Liver (tissue), 9 donors: ENCODE measurements around the gene ALK. TPM values are rescaled to one million over a fixed set of nuclear protein-coding genes. Genes with fewer than 3 reads are reported as not detected.

ENCODE experiments used
- DNase-seq: peaks from one replicate; pipeline ENCODE4 v3.0.0-alpha.2; 2017; ENCODE audit warnings: low spot score
- H3K27ac ChIP-seq, 2 donors: one replicate each; pipeline ENCODE4 v1.7.0; 2013; ENCODE audit warnings: inconsistent platforms in 2 of 2, low read length in 2 of 2, control low read depth in 1 of 2, low read depth in 1 of 2, mild to moderate bottlenecking in 1 of 2
- H3K27me3 ChIP-seq, 4 donors: one replicate each; pipeline versions ENCODE4 v1.6.1 to v1.7.0; 2013; ENCODE audit warnings: low read length in 3 of 4, inconsistent platforms in 1 of 4, mild to moderate bottlenecking in 1 of 4, moderate library complexity in 1 of 4; ENCODE audit not compliant: control insufficient read depth in 4 of 4, insufficient read depth in 4 of 4
- H3K36me3 ChIP-seq, 4 donors: one replicate each; pipeline versions ENCODE4 v1.6.1 to v1.7.0; 2013; ENCODE audit warnings: low read length in 3 of 4, mild to moderate bottlenecking in 3 of 4, low read depth in 1 of 4, moderate library complexity in 1 of 4; ENCODE audit not compliant: control insufficient read depth in 4 of 4, insufficient read depth in 3 of 4
- H3K4me1 ChIP-seq, 4 donors: one replicate each; pipeline versions ENCODE4 v1.6.1 to v1.7.0; 2013; ENCODE audit warnings: low read length in 3 of 4, mild to moderate bottlenecking in 3 of 4, moderate library complexity in 1 of 4; ENCODE audit not compliant: control insufficient read depth in 4 of 4, insufficient read depth in 4 of 4
- H3K4me3 ChIP-seq, 3 donors: one replicate each; pipeline versions ENCODE4 v1.6.1 to v1.7.0; 2013; ENCODE audit warnings: low read length in 3 of 3, control low read depth in 1 of 3, low read depth in 1 of 3, mild to moderate bottlenecking in 1 of 3
- H3K9ac ChIP-seq, 2 donors: one replicate each; pipeline ENCODE4 v1.7.0; 2013; ENCODE audit warnings: low read length in 2 of 2, mild to moderate bottlenecking in 2 of 2, moderate library complexity in 2 of 2, control low read depth in 1 of 2, low read depth in 1 of 2
- H3K9me3 ChIP-seq, 4 donors: one replicate each; pipeline versions ENCODE4 v1.6.1 to v1.7.0; 2013; ENCODE audit warnings: low read length in 3 of 4; ENCODE audit not compliant: control insufficient read depth in 4 of 4
- CTCF ChIP-seq: fragments of 150-350 bp; IDR thresholded peaks from 2 replicates; pipeline ENCODE4 v1.5.1; 2017; ENCODE audit warnings: improper control_type of control experiment, low read depth, low read length; ENCODE audit not compliant: missing input control
- EGR1 ChIP-seq, 2 donors: IDR thresholded peaks; 2 replicates each; pipeline ENCODE4 v1.6.1; 2016 to 2018; ENCODE audit warnings: antibody characterized with exemption in 2 of 2, low read depth in 2 of 2
- FOXA1 ChIP-seq: IDR thresholded peaks from 2 replicates; pipeline ENCODE4 v1.6.1; 2016; ENCODE audit warnings: antibody characterized with exemption
- FOXA2 ChIP-seq: IDR thresholded peaks from 2 replicates; pipeline ENCODE4 v1.6.1; 2016; ENCODE audit warnings: antibody characterized with exemption
- GABPA ChIP-seq, 2 donors: IDR thresholded peaks in 1 of 2; conservative IDR thresholded peaks in 1 of 2; 2 replicates each; pipeline ENCODE4 v1.6.1; 2016; ENCODE audit warnings: antibody characterized with exemption in 2 of 2, mild to moderate bottlenecking in 1 of 2, moderate library complexity in 1 of 2
- HNF4A ChIP-seq, 2 donors: conservative IDR thresholded peaks; 2 replicates each; pipeline ENCODE4 v1.6.1; 2016; ENCODE audit warnings: antibody characterized with exemption in 2 of 2, mild to moderate bottlenecking in 2 of 2
- HNF4G ChIP-seq: IDR thresholded peaks from 2 replicates; pipeline ENCODE4 v1.6.1; 2016; ENCODE audit warnings: antibody characterized with exemption
- JUND ChIP-seq, 2 donors: IDR thresholded peaks; 2 replicates each; pipeline ENCODE4 v1.6.1; 2016; ENCODE audit warnings: antibody characterized with exemption in 2 of 2
- MAX ChIP-seq: IDR thresholded peaks from 2 replicates; pipeline ENCODE4 v1.6.1; 2016; ENCODE audit warnings: antibody characterized with exemption
- NR2F2 ChIP-seq: IDR thresholded peaks from 2 replicates; pipeline ENCODE4 v1.6.1; 2016; ENCODE audit warnings: antibody characterized with exemption
- RAD21 ChIP-seq, 2 donors: IDR thresholded peaks; 2 replicates each; pipeline ENCODE4 v1.6.1; 2016; ENCODE audit warnings: antibody characterized with exemption in 2 of 2, mild to moderate bottlenecking in 2 of 2
- RXRA ChIP-seq, 2 donors: IDR thresholded peaks; 2 replicates each; pipeline ENCODE4 v1.6.1; 2017 to 2018; ENCODE audit warnings: antibody characterized with exemption in 2 of 2, mild to moderate bottlenecking in 1 of 2
- SP1 ChIP-seq: IDR thresholded peaks from 2 replicates; pipeline ENCODE4 v1.6.1; 2018; ENCODE audit warnings: antibody characterized with exemption, mild to moderate bottlenecking
- TAF1 ChIP-seq: conservative IDR thresholded peaks from 2 replicates; pipeline ENCODE4 v1.6.1; 2016; ENCODE audit warnings: antibody characterized with exemption, mild to moderate bottlenecking
- YY1 ChIP-seq: IDR thresholded peaks from 2 replicates; pipeline ENCODE4 v1.6.1; 2016; ENCODE audit warnings: antibody characterized with exemption, mild to moderate bottlenecking
- ZBTB33 ChIP-seq: IDR thresholded peaks from 2 replicates; pipeline ENCODE4 v1.6.1; 2016; ENCODE audit warnings: antibody characterized with exemption
- WGBS: extraction: QIAGEN DNeasy Blood & Tissue Kit; methylation state at CpG from one replicate; pipeline ENCODE4 v1.1.7; 2013; 5-methylcytosine and 5-hydroxymethylcytosine counted together
- polyA plus RNA-seq, 2 donors: library from polyadenylated mRNA; stranded (reverse) in 1 of 2; unstranded in 1 of 2; fragments of 200-250 nt in 1 of 2; fragments of >200 nt in 1 of 2; fragmentation: Nextera tagmentation in 1 of 2; extraction: Ambion mirVana in 1 of 2; gene quantifications; one replicate each; pipeline versions ENCODE4 v1.2.1 to v1.2.3, GENCODE V29; 2013 to 2015
- total RNA-seq, 2 donors: library from RNA; depleted of rRNA; stranded (reverse); fragments of >200 nt; gene quantifications; one replicate each; pipeline ENCODE4 v1.2.3, GENCODE V29; 2014
- TF ChIP-seq, protein P1 (sequence below): IDR thresholded peaks from 2 replicates; pipeline ENCODE4 v1.6.1; 2016; ENCODE audit warnings: antibody characterized with exemption, mild to moderate bottlenecking
- donor health status: healthy.
- donor health status: healthy.
- donor health status: healthy.
- donor health status: healthy.
- donor health status: healthy.

Gene ALK
- total and polyA plus RNA-seq, 4 donors = under 0.01 TPM; not detected in 3

GRCh38 chr2:29165362-29166241 lies 755.8 kb downstream of the ALK start (continued):
- TF ChIP-seq ZBTB33 (peak; percentile 16), JUND (IDR thresholded peaks at IDR 0.05) (peak in 1 of 2 donors; percentile 41), FOXA2 (peak; percentile 64)

DNA sequence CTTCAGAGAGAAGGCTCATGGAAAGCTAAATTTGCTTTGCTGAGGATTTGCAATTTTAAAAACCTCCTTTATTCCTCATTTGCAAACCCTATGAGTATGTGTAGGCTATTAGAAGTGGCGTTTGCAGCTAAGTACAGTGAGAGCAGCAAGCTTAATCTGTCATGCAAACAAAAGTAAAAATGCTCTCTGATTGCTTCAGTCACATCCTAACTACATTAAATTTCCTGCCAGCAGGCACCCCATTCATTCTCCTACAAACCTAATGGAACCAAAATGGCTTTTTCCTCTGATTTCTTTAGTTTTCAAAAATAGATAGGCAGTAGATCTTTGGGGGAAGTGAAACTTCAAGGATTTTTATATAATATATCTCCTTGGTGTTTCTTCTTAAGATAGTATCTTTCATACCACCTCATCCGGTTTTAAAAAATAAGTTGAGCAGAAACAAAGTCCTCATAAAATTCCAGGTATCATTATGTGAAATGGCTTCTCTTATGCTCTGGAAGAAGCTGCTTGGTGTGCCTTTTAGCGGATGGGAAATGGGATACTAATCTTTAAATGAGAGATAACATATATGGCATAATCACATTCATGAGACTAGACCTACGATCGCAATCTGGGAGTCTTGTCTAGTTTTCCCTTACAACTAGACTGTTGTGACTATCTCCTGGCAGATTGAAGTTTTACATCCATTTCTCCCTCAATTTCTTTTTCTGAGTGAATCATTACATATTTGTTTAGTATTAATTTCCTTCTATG lies 757.1 kb downstream of the ALK start:
- no peaks in the 10 kb centered on the region for H3K27me3 ChIP-seq
- H3K4me1 ChIP-seq = no peaks in the 10 kb centered on the region
- WGBS = 91% methylated on average over 5 of the region's 5 CpGs
- no peak overlapping the region for H3K9ac ChIP-seq
- H3K36me3 ChIP-seq = no peaks in the 10 kb centered on the region
- H3K4me3 ChIP-seq = no peak overlapping the region
- H3K9me3 ChIP-seq = no peaks in the 10 kb centered on the region
- no peak for TF ChIP-seq HNF4A (conservative IDR thresholded peaks at IDR 0.05)
- TF ChIP-seq, protein P1, sequence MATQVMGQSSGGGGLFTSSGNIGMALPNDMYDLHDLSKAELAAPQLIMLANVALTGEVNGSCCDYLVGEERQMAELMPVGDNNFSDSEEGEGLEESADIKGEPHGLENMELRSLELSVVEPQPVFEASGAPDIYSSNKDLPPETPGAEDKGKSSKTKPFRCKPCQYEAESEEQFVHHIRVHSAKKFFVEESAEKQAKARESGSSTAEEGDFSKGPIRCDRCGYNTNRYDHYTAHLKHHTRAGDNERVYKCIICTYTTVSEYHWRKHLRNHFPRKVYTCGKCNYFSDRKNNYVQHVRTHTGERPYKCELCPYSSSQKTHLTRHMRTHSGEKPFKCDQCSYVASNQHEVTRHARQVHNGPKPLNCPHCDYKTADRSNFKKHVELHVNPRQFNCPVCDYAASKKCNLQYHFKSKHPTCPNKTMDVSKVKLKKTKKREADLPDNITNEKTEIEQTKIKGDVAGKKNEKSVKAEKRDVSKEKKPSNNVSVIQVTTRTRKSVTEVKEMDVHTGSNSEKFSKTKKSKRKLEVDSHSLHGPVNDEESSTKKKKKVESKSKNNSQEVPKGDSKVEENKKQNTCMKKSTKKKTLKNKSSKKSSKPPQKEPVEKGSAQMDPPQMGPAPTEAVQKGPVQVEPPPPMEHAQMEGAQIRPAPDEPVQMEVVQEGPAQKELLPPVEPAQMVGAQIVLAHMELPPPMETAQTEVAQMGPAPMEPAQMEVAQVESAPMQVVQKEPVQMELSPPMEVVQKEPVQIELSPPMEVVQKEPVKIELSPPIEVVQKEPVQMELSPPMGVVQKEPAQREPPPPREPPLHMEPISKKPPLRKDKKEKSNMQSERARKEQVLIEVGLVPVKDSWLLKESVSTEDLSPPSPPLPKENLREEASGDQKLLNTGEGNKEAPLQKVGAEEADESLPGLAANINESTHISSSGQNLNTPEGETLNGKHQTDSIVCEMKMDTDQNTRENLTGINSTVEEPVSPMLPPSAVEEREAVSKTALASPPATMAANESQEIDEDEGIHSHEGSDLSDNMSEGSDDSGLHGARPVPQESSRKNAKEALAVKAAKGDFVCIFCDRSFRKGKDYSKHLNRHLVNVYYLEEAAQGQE = no peak
- no peak for TF ChIP-seq JUND (IDR thresholded peaks at IDR 0.05)
- TF ChIP-seq FOXA1 = no peak
- no peak for TF ChIP-seq EGR1 (IDR thresholded peaks at IDR 0.05; ENCODE audit: low read depth in 2 of 2)
- no peak for TF ChIP-seq YY1
- no peak for TF ChIP-seq HNF4G
- no peak for TF ChIP-seq ZBTB33
- no peak for TF ChIP-seq FOXA2
- no peak for TF ChIP-seq MAX
- no peak for TF ChIP-seq TAF1
- TF ChIP-seq CTCF = no peak
- TF ChIP-seq RAD21 (IDR thresholded peaks at IDR 0.05) = no peak
- no peak for TF ChIP-seq NR2F2
- no peak for TF ChIP-seq RXRA (IDR thresholded peaks at IDR 0.05)
- no peak for TF ChIP-seq GABPA (IDR thresholded peaks at IDR 0.05 in 1 of 2, conservative IDR thresholded peaks at IDR 0.05 in 1 of 2)
- no peak for TF ChIP-seq SP1
- H3K27ac ChIP-seq = no peak overlapping the region
- no peak for DNase-seq
